GM10248 (cell line): Measurements from ENCODE around the gene EXD3.

Experiments
- CTCF ChIA-PET: fragments of 300-600 bp; sonication (Branson Sonifier 250); formaldehyde crosslinking; extraction: SDS; loops from one replicate; lab custom pipeline; 2021; ENCODE audit warnings: antibody characterized with exemption; lab: Yijun Ruan, JAX
- POLR2A ChIA-PET: fragments of 350-650 bp; sonication (Branson Sonifier 250); formaldehyde crosslinking; extraction: SDS; loops from one replicate; lab custom pipeline; 2020; ENCODE audit warnings: antibody characterized with exemption; lab: Yijun Ruan, JAX
- DNase-seq: peaks from one replicate; pipeline ENCODE4 v3.0.0; 2012; ENCODE audit errors: extremely low spot score
- CTCF ChIP-seq: IDR thresholded peaks from 2 replicates; pipeline ENCODE4 v1.5.1; 2012; ENCODE audit warnings: mild to moderate bottlenecking, low read depth; ENCODE audit errors: extremely low read depth, missing control alignments, control extremely low read depth

EXD3 gene

GRCh38 chr9:137294091-137294680 lies 128.8 kb downstream of the EXD3 start:
- no peak for TF ChIP-seq CTCF
- CTCF ChIA-PET: interaction anchor here (0.7 to 1.8 kb wide), 4 partner anchors 8 to 259 kb away, joined by 3 to 7 read pairs (median 3); partner anchors contain the start of genes EXD3 and NRARP
- DNase-seq: no peak
- POLR2A ChIA-PET: interaction anchor here (1.4 kb wide), 1 partner anchor 8 kb away, joined by 5 read pairs; the partner anchor contains the start of gene NRARP

DNA sequence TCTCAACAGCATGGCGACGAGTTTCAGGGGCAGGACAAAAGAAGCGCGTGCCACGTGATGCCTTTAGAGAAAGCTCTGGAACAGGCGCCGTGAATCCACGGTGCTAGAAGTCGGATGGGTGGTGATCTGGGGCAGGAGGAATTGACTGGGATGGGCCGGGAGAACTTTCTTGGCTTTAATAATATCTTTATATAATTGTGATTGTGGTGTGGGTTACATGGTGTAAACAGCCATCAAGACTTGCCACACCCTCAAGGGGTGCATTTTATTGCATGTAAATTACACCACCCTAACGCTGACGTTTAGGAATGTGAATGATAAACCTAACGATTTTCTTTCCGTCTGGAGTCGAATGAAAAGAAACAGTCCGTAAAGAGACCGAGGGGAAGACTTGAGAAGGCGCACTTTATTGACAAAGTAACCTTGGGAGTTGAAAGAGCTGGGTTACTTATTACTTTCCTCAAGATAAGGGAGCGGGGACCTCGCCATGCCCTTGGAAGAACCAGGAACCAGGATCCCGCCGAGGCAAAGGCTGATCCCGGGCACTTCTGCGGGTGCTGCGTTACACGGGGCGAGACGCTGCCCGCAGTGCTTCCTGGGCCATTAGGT lies 129.4 kb downstream of the EXD3 start:
- DNase-seq: no peak
- no peak for TF ChIP-seq CTCF
- ChIA-PET POLR2A (interaction anchor here (1.4 kb wide), 1 partner anchor 9 kb away, joined by 5 read pairs; the partner anchor contains the start of gene NRARP), CTCF (interaction anchor here (0.7 to 1.8 kb wide), 4 partner anchors 8 to 259 kb away, joined by 3 to 7 read pairs (median 3); partner anchors contain the start of genes EXD3 and NRARP)

DNA sequence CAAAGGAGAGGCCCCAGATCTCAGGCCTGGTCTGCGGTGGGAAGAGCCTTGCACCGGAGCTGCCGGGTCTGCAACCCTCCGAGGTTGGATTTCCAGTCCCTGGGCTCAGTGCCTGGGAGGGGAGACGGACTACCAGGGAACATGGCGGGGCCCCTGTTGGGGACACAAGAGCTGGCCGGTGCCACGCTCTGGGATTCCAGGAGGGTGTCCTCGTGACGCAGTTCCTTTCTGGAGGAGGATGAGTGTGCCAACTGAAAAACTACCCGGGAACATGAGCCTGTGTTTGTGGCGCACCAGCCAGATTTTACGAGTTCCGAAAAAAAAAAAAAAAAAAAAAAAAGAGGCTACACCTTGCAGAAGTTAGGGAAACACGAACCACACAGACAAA lies 129.9 kb downstream of the EXD3 start:
- ChIA-PET POLR2A (interaction anchor here (0.7 to 1.4 kb wide), 2 partner anchors 9 to 18 kb away, joined by 5 to 6 read pairs; partner anchors contain the start of gene NRARP), CTCF (interaction anchor here (1.4 to 1.8 kb wide), 2 partner anchors 9 to 258 kb away, joined by 3 to 7 read pairs; partner anchors contain the start of gene NRARP)
- DNase-seq: no peak
- no peak for TF ChIP-seq CTCF

GRCh38 chr9:137286975-137287383 lies 136.0 kb downstream of the EXD3 start:
- DNase-seq: peak; percentile 62
- ChIA-PET POLR2A (interaction anchor here (1.0 to 1.4 kb wide), 2 partner anchors 9 to 15 kb away, joined by 3 read pairs; partner anchors contain the start of genes NRARP and TOR4A), CTCF (interaction anchor here (0.7 to 2.3 kb wide), 18 partner anchors 9 to 248 kb away, joined by 3 to 11 read pairs (median 4); partner anchors contain the start of genes EXD3, NELFB, NOXA1 and NRARP)
- peak; percentile 41 for TF ChIP-seq CTCF

DNA sequence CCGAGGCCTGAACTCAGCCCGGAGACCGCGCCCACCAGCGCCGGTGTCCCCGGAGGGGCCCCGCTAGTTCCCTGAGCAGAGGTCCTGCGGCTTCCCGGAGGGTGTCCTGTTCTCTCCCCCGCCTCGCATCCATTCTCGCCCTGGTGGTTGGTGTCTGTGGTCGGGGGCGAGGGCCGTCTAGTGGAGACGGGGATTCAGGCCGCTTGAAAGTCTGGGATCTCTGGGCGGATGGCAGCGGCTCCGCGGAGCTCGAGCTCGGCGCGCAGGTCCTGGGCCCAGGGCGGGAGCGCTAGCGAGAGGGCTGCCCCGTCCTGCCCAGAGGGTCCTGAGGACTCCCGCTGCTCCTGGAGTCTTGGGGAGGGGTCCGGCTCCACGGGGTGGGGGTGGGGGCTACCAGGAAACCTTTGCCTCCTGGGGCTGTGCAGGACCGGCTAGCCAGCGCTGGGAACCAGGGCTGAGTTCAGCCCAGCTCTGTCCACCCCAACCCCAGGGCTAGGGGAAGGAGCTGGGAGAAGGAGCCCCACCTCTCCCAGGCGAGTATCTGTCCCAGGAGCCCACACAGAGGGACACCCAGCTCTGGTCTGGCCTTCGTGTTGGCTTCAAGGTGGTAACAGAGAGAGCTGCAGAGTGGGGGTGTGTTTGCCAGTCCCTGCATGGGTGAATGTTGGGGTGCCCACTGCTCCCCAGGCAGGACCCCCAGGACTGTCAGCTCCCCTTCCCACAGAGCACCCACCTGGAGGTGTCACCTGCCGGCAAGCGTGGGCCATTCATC lies 141.4 kb downstream of the EXD3 start:
- ChIA-PET POLR2A (no interaction called here), CTCF (interaction anchor here (1.0 to 2.2 kb wide), 2 partner anchors 21 to 48 kb away, joined by 3 to 10 read pairs; partner anchors contain the start of gene NRARP)
- DNase-seq: no peak
- no peak for TF ChIP-seq CTCF
